GM12878 (cell line): Measurements from ENCODE around the gene COL25A1. TPM values are rescaled to one million over a fixed set of nuclear protein-coding genes. Genes with fewer than 3 reads are reported as not detected.

Source experiments
- ATAC-seq: fragments of 200-7000 bp; cut with Tn5 transposase; 3 replicates; pipeline ENCODE4 v1.9.1; 2020; ENCODE audit warnings: mild to moderate bottlenecking, moderate library complexity
- BruUV-seq: library from RNA; stranded (reverse); fragments of 400-500 nt; replicated peaks from 2 replicates; lab custom pipeline; 2021; lab: Mats Ljungman, UMichigan
- CTCF ChIA-PET: fragments of 300-600 bp; sonication (Branson Sonifier 250); formaldehyde crosslinking; extraction: SDS; loops from one replicate; lab custom pipeline; 2021; ENCODE audit warnings: inconsistent platforms; lab: Yijun Ruan, JAX
- POLR2A ChIA-PET: fragments of 350-600 bp; formaldehyde crosslinking; extraction: SDS; loops from one replicate; lab custom pipeline; 2021; ENCODE audit warnings: inconsistent platforms; lab: Charles Lee
- RAD21 ChIA-PET: fragments of 300-600 bp; sonication (Branson Sonifier 250); formaldehyde crosslinking; loops from one replicate; lab custom pipeline; 2023; ENCODE audit warnings: antibody characterized with exemption; ENCODE audit not compliant: unreplicated experiment; lab: Charles Lee
- SMC1A ChIA-PET: fragments of 300-600 bp; sonication (Branson Sonifier 250); formaldehyde crosslinking; loops from one replicate; lab custom pipeline; 2023; ENCODE audit not compliant: unreplicated experiment, uncharacterized antibody; lab: Charles Lee
- DNase-seq: peaks from one replicate; pipeline ENCODE4 v3.0.0-alpha.2; 2011; ENCODE audit warnings: low read depth, low spot score
- FAIRE-seq: peaks from 3 replicates; lab custom pipeline; 2011; peaks lifted over from hg19 to GRCh38; lab: Jason Lieb, UNC
- H2AFZ ChIP-seq: 2 replicates; pipeline ENCODE4 v1.6.0; 2011; ENCODE audit warnings: low read depth, low read length, control low read depth; ENCODE audit not compliant: control insufficient read depth
- H3K27ac ChIP-seq: 2 replicates; pipeline ENCODE4 v1.5.1; 2011; ENCODE audit warnings: control low read depth; ENCODE audit not compliant: control insufficient read depth, insufficient read depth
- H3K27me3 ChIP-seq, 2 experiments: replicated peaks in 1 of 2; 2 replicates each; pipeline versions ENCODE4 v1.6.0 to v1.6.1; 2011; ENCODE audit warnings: low read length in 1 of 2; ENCODE audit not compliant: control insufficient read depth in 2 of 2, insufficient read depth in 2 of 2
- H3K36me3 ChIP-seq, 2 experiments: 2 replicates each; pipeline ENCODE4 v1.5.1; 2011; ENCODE audit warnings: low read length in 1 of 2; ENCODE audit not compliant: control insufficient read depth in 2 of 2, insufficient read depth in 2 of 2
- H3K4me1 ChIP-seq: 2 replicates; pipeline ENCODE4 v1.6.1; 2011; ENCODE audit warnings: mild to moderate bottlenecking, low read length, moderate library complexity, mixed read lengths; ENCODE audit not compliant: control insufficient read depth, insufficient read depth
- H3K4me2 ChIP-seq: 2 replicates; pipeline ENCODE4 v1.6.0; 2011; ENCODE audit warnings: control low read depth; ENCODE audit not compliant: control insufficient read depth, insufficient read depth
- H3K4me3 ChIP-seq: fragments of 200-600 bp; sonication (generic); 2 replicates; pipeline ENCODE4 v1.5.1; 2016
- H3K79me2 ChIP-seq: 2 replicates; pipeline ENCODE4 v1.6.0; 2011; ENCODE audit warnings: low read length; ENCODE audit not compliant: control insufficient read depth, insufficient read depth
- H3K9ac ChIP-seq: 2 replicates; pipeline ENCODE4 v1.8.0; 2011; ENCODE audit warnings: low read length, control low read depth, mixed read lengths; ENCODE audit not compliant: control insufficient read depth, insufficient read depth
- H3K9me3 ChIP-seq: replicated peaks from 3 replicates; pipeline ENCODE4 v1.5.1; 2011; ENCODE audit warnings: mild to moderate bottlenecking, low read length; ENCODE audit not compliant: control insufficient read depth, insufficient read depth
- H4K20me1 ChIP-seq: 2 replicates; pipeline ENCODE4 v1.6.0; 2011; ENCODE audit not compliant: control insufficient read depth, insufficient read depth
- BMI1 ChIP-seq: fragments of 450-650 bp; IDR thresholded peaks from 2 replicates; pipeline ENCODE4 v1.6.1; 2016; ENCODE audit warnings: mild to moderate bottlenecking, moderate library complexity, borderline replicate concordance
- CHD2 ChIP-seq: IDR thresholded peaks from 2 replicates; pipeline ENCODE4 v1.6.1; 2011; ENCODE audit warnings: low read depth, low read length, improper control_type of control experiment, borderline replicate concordance
- FOXK2 ChIP-seq: fragments of 450-650 bp; IDR thresholded peaks from 2 replicates; pipeline ENCODE4 v1.6.1; 2017; ENCODE audit warnings: mild to moderate bottlenecking, moderate library complexity
- MXI1 ChIP-seq: fragments of 150-350 bp; IDR thresholded peaks from 2 replicates; pipeline ENCODE4 v1.6.1; 2011; ENCODE audit warnings: low read depth, mild to moderate bottlenecking, inconsistent platforms, low read length, improper control_type of control experiment
- NRF1 ChIP-seq: conservative IDR thresholded peaks from 2 replicates; pipeline ENCODE4 v1.6.1; 2011; ENCODE audit warnings: mild to moderate bottlenecking, low read depth, low read length, improper control_type of control experiment
- SMARCA5 ChIP-seq: fragments of 450-650 bp; IDR thresholded peaks from 2 replicates; pipeline ENCODE4 v1.6.1; 2017; ENCODE audit warnings: mild to moderate bottlenecking
- SP1 ChIP-seq: IDR thresholded peaks from one replicate; pipeline ENCODE4 v1.6.1; 2011; ENCODE audit warnings: low read depth, low read length
- WGBS: methylation state at CpG from one replicate; pipeline ENCODE4 v1.1.6; 2016; ENCODE audit warnings: low lambda C conversion rate; ENCODE audit not compliant: insufficient replicate concordance, insufficient coverage; ENCODE audit errors: missing lambda C conversion rate; 5-methylcytosine and 5-hydroxymethylcytosine counted together
- in situ Hi-C: fragments of 300-500 bp; cut with MboI; formaldehyde crosslinking; loops from 9 replicates; pipeline ENCODE4 v1.14.3; 2018; ENCODE audit warnings: mixed read lengths
- intact Hi-C: fragments of 100-400 bp; cut with micrococcal nuclease; formaldehyde crosslinking; loops from one replicate; pipeline ENCODE4 v1.14.2; 2022; ENCODE audit not compliant: unreplicated experiment
- polyA plus RNA-seq, 11 experiments: library from polyadenylated mRNA; depleted of rRNA in 4 of 11; unstranded in 6 of 11; stranded (reverse) in 5 of 11; fragments of >200 nt; fragmentation: Nextera tagmentation in 4 of 11; fragmentation: Illumina TruSeq in 1 of 11; extraction: Ambion mirVana in 4 of 11; extraction: Trizol in 1 of 11; gene quantifications; 1 replicate in 1 of 11; 2 replicates in 10 of 11; pipeline versions ENCODE4 v1.2.1 to v1.2.3, GENCODE V29; 2011 to 2016; ENCODE audit warnings: inconsistent platforms in 2 of 11, missing spikeins in 2 of 11, low read depth in 1 of 11
- total RNA-seq, 4 experiments: library from RNA; depleted of rRNA in 3 of 4; stranded (reverse); fragments of >200 nt in 3 of 4; fragmentation: Illumina TruSeq in 1 of 4; extraction: Trizol in 1 of 4; gene quantifications; 2 replicates each; pipeline versions ENCODE4 v1.2.1 to v1.2.3, GENCODE V29; 2013 to 2021
- TF ChIP-seq, protein P1 (sequence below): fragments of 450-650 bp; IDR thresholded peaks from 2 replicates; pipeline ENCODE4 v1.6.1; 2018; ENCODE audit warnings: mild to moderate bottlenecking, low read depth, moderate library complexity; ENCODE audit not compliant: partially characterized antibody
- TF ChIP-seq, protein P2 (sequence below): fragments of 450-650 bp; conservative IDR thresholded peaks from 2 replicates; pipeline ENCODE4 v1.6.1; 2017; ENCODE audit warnings: mild to moderate bottlenecking, moderate library complexity

The COL25A1 gene
- total and polyA plus RNA-seq, 10 of the 15 experiments (the other 5 are each of a cell fraction or from before 2014, with no cell fraction given): 0.01 to 0.26 (median 0.12) TPM; not detected in 6

DNA sequence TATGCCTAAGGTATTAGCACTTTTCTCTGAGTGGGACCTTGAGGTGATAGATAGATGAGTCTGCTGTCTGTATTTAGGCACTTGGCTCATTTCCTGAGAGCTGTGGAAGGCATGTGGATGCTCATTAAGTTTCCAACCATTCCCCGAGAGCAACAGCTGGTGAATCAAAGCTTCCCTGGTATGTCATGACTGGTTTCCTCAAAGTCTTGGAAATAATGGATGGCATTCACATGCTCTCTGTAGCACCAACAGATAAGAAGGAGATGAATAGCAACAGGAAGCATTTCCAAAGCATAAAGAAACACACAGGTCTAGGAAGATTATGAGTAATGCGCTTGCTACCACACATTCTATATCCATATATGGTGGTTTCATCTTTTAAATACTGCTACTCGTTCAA, 421.3 kb downstream of the COL25A1 start (continued):
- TF ChIP-seq BMI1: no peak

DNA sequence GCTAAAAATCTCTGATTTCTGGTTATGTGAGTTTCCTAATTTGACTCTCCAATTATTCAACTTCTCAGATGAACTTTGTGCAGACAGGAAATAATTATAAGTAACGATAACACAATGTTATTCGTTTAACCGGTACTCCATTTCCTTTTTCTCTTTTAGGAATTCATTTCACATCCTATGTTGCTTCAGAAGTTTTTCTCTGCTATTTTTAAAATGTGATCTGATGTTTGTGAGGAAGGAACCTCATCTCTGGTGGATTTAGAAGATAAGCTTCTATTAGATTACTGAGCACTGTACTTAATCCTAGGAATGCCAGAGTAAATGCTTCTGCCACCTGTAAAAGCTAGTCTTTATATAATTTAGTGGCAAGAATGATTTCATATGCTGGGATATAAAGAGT, 423.7 kb downstream of the COL25A1 start:
- in situ Hi-C loops: no loop called here
- Histone ChIP-seq H3K36me3 (no peaks in the 10 kb centered on the region), H3K4me3 (no peak overlapping the region), H3K27ac (no peak overlapping the region), H3K27me3 (peaks cover 0 to 2% of the 10 kb centered on the region in 2 experiments; a peak in 1 of 4 replicates), H3K4me1 (no peaks in the 10 kb centered on the region), H3K9me3 (no peaks in the 10 kb centered on the region), H3K4me2 (no peak overlapping the region), H4K20me1 (no peaks in the 10 kb centered on the region), H2AFZ (no peak overlapping the region), H3K79me2 (no peaks in the 10 kb centered on the region), H3K9ac (no peak overlapping the region)
- SMC1A ChIA-PET: interaction anchor here (0.6 kb wide), 1 partner anchor 390 kb away, joined by 3 read pairs; no protein-coding TSS in a partner anchor
- DNase-seq (no peak), FAIRE-seq (no peak), ATAC-seq (no peak)
- WGBS: 16% methylated on average over 3 of the region's 3 CpGs
- RAD21 ChIA-PET: no interaction called here
- intact Hi-C loops: no loop called here
- POLR2A ChIA-PET: no interaction called here
- no peak for TF ChIP-seq SMARCA5
- TF ChIP-seq SP1: no peak
- no peak for TF ChIP-seq FOXK2
- TF ChIP-seq, protein P1, sequence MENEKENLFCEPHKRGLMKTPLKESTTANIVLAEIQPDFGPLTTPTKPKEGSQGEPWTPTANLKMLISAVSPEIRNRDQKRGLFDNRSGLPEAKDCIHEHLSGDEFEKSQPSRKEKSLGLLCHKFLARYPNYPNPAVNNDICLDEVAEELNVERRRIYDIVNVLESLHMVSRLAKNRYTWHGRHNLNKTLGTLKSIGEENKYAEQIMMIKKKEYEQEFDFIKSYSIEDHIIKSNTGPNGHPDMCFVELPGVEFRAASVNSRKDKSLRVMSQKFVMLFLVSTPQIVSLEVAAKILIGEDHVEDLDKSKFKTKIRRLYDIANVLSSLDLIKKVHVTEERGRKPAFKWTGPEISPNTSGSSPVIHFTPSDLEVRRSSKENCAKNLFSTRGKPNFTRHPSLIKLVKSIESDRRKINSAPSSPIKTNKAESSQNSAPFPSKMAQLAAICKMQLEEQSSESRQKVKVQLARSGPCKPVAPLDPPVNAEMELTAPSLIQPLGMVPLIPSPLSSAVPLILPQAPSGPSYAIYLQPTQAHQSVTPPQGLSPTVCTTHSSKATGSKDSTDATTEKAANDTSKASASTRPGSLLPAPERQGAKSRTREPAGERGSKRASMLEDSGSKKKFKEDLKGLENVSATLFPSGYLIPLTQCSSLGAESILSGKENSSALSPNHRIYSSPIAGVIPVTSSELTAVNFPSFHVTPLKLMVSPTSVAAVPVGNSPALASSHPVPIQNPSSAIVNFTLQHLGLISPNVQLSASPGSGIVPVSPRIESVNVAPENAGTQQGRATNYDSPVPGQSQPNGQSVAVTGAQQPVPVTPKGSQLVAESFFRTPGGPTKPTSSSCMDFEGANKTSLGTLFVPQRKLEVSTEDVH: no peak
- TF ChIP-seq NRF1: no peak
- no peak for TF ChIP-seq MXI1
- TF ChIP-seq, protein P2, sequence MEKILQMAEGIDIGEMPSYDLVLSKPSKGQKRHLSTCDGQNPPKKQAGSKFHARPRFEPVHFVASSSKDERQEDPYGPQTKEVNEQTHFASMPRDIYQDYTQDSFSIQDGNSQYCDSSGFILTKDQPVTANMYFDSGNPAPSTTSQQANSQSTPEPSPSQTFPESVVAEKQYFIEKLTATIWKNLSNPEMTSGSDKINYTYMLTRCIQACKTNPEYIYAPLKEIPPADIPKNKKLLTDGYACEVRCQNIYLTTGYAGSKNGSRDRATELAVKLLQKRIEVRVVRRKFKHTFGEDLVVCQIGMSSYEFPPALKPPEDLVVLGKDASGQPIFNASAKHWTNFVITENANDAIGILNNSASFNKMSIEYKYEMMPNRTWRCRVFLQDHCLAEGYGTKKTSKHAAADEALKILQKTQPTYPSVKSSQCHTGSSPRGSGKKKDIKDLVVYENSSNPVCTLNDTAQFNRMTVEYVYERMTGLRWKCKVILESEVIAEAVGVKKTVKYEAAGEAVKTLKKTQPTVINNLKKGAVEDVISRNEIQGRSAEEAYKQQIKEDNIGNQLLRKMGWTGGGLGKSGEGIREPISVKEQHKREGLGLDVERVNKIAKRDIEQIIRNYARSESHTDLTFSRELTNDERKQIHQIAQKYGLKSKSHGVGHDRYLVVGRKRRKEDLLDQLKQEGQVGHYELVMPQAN: no peak
- TF ChIP-seq CHD2: no peak
- no TSS peak for BruUV-seq
- CTCF ChIA-PET: interaction anchor here (0.6 kb wide), 1 partner anchor 416 kb away, joined by 3 read pairs; no protein-coding TSS in a partner anchor
